Measurements from ENCODE around the gene GRHL1. TPM values are rescaled to one million over a fixed set of nuclear protein-coding genes. Genes with fewer than 3 reads are reported as not detected.

GRHL1 gene
- total RNA-seq, 1 experiment from 2014 or later: 2.7 TPM

DNA sequence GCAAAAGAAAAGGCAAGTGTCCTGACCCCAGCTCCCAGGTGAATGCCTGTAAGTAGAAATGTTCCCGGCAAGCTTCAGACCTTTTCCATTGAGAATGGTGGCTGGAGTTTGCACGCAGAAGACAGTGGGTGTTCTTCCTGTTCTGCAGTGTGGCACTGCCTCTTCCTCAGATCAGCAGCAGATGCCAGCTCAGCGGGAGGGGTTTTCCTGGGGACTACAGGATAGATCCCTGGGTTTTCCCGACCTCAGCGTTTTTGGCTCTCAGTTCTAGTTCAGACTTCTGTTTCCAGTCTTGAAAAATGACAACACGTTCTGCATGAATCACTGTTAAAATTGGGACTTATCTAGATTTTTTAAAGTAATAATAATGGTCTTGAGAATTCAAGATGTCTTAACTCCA lies 39.2 kb downstream of the GRHL1 start:
- CTCF ChIA-PET: interaction anchor here (1.0 to 1.3 kb wide), 3 partner anchors 32 to 147 kb away, joined by 3 read pairs; partner anchors contain the start of gene TAF1B
- TF ChIP-seq FOXJ3 (CRISPR knock-in tag; IDR thresholded peaks at IDR 0.05; ENCODE audit: borderline replicate concordance): no peak
- TF ChIP-seq, protein P1, sequence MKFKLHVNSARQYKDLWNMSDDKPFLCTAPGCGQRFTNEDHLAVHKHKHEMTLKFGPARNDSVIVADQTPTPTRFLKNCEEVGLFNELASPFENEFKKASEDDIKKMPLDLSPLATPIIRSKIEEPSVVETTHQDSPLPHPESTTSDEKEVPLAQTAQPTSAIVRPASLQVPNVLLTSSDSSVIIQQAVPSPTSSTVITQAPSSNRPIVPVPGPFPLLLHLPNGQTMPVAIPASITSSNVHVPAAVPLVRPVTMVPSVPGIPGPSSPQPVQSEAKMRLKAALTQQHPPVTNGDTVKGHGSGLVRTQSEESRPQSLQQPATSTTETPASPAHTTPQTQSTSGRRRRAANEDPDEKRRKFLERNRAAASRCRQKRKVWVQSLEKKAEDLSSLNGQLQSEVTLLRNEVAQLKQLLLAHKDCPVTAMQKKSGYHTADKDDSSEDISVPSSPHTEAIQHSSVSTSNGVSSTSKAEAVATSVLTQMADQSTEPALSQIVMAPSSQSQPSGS (CRISPR knock-in tag; IDR thresholded peaks at IDR 0.05; ENCODE audit: borderline replicate concordance, low read depth): no peak
- TF ChIP-seq, protein P2, sequence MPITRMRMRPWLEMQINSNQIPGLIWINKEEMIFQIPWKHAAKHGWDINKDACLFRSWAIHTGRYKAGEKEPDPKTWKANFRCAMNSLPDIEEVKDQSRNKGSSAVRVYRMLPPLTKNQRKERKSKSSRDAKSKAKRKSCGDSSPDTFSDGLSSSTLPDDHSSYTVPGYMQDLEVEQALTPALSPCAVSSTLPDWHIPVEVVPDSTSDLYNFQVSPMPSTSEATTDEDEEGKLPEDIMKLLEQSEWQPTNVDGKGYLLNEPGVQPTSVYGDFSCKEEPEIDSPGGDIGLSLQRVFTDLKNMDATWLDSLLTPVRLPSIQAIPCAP (CRISPR knock-in tag; IDR thresholded peaks at IDR 0.05): no peak
- TF ChIP-seq ZNF232 (CRISPR knock-in tag; IDR thresholded peaks at IDR 0.05): no peak
- TF ChIP-seq SP1 (CRISPR knock-in tag; conservative IDR thresholded peaks at IDR 0.05): no peak
- TF ChIP-seq, protein P3, sequence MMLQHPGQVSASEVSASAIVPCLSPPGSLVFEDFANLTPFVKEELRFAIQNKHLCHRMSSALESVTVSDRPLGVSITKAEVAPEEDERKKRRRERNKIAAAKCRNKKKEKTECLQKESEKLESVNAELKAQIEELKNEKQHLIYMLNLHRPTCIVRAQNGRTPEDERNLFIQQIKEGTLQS (CRISPR knock-in tag; conservative IDR thresholded peaks at IDR 0.05): no peak
- Mint-ChIP-seq H3K36me3 (no peaks in the 10 kb centered on the region), H3K27ac (no peak overlapping the region), H3K4me1 (peaks cover 6% of the 10 kb centered on the region; the same call in 1 of the 2 replicates), H3K27me3 (ENCODE audit: low read depth) (no peaks in the 10 kb centered on the region), H3K9me3 (no peaks in the 10 kb centered on the region), H3K4me3 (no peak overlapping the region)
- DNase-seq (ENCODE audit: low spot score) (no peak), ATAC-seq (peak; percentile 67)
- POLR2A ChIA-PET: no interaction called here

DNA sequence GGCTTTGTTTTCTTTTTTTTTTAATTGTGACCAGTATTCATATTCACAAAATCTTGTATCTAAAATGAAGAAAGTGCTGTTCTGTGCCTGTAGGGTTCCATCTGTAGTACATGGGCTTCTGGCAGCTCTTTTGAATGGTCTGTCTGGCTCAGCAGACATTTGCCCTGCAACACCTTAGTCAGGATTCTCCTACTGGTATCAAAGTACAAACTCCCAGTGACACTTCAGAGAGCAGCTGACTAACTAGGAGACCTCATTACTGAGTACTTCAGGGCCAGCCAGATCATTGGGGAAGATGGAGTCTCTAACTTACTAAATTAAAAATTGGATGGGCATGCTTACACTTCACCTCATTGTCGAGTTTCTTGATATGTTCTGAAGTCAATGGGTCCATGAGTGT lies 39.7 kb downstream of the GRHL1 start:
- Mint-ChIP-seq H3K4me1 (peaks cover 6% of the 10 kb centered on the region; the same call in 1 of the 2 replicates), H3K4me3 (no peak overlapping the region), H3K9me3 (no peaks in the 10 kb centered on the region), H3K36me3 (no peaks in the 10 kb centered on the region), H3K27ac (no peak overlapping the region), H3K27me3 (ENCODE audit: low read depth) (no peaks in the 10 kb centered on the region)
- ChIA-PET POLR2A (no interaction called here), CTCF (interaction anchor here (1.0 kb wide), 2 partner anchors 32 to 45 kb away, joined by 3 read pairs; no protein-coding TSS in a partner anchor)
- ATAC-seq (no peak), DNase-seq (ENCODE audit: low spot score) (no peak)
- TF ChIP-seq MXD4 (CRISPR knock-in tag; IDR thresholded peaks at IDR 0.05; ENCODE audit: borderline replicate concordance): no peak
- TF ChIP-seq MYBL2 (CRISPR knock-in tag; IDR thresholded peaks at IDR 0.05): no peak
- no peak for TF ChIP-seq ZNF423 (CRISPR knock-in tag; IDR thresholded peaks at IDR 0.05)
- TF ChIP-seq, protein P4, sequence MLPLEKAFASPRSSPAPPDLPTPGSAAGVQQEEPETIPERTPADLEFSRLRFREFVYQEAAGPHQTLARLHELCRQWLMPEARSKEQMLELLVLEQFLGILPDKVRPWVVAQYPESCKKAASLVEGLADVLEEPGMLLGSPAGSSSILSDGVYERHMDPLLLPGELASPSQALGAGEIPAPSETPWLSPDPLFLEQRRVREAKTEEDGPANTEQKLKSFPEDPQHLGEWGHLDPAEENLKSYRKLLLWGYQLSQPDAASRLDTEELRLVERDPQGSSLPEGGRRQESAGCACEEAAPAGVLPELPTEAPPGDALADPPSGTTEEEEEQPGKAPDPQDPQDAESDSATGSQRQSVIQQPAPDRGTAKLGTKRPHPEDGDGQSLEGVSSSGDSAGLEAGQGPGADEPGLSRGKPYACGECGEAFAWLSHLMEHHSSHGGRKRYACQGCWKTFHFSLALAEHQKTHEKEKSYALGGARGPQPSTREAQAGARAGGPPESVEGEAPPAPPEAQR (CRISPR knock-in tag; IDR thresholded peaks at IDR 0.05): no peak

DNA sequence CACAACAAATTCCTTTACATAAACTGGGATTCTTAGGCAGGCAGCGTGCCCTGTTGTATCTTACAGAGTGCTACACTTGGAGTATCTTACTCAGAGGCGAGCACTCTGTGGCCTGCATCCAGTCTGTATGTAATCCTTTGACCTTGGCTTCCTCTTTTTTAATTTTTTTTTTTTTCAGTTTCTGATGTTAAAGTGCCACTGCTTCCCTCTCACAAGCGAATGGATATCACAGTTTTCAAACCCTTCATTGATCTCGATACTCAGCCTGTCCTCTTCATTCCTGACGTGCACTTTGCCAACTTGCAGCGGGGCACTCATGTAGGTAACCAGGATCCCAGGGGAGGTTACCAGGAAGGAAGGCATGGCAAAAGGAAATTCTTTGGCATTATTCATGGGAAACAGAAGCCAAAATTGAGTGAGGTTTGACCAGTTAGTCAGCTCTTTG lies 40.4 kb downstream of the GRHL1 start:
- peaks cover 6% of the 10 kb centered on the region; the same call in 1 of the 2 replicates for H3K4me1 Mint-ChIP-seq
- ChIA-PET POLR2A (no interaction called here), CTCF (interaction anchor here (0.9 kb wide), 1 partner anchor 8 kb away, joined by 3 read pairs; no protein-coding TSS in a partner anchor)
- no peak for DNase-seq (ENCODE audit: low spot score)
- H3K27ac Mint-ChIP-seq: no peak overlapping the region
- no peaks in the 10 kb centered on the region for H3K27me3 Mint-ChIP-seq (ENCODE audit: low read depth)
- H3K9me3 Mint-ChIP-seq: no peaks in the 10 kb centered on the region
- ATAC-seq: no peak
- no peak overlapping the region for H3K4me3 Mint-ChIP-seq
- no peaks in the 10 kb centered on the region for H3K36me3 Mint-ChIP-seq
- no peak for TF ChIP-seq NFATC4 (CRISPR knock-in tag; IDR thresholded peaks at IDR 0.05)
- TF ChIP-seq ZNF671 (CRISPR knock-in tag; IDR thresholded peaks at IDR 0.05): no peak
- TF ChIP-seq TEAD1 (CRISPR knock-in tag; IDR thresholded peaks at IDR 0.05): no peak
- TF ChIP-seq, protein P5, sequence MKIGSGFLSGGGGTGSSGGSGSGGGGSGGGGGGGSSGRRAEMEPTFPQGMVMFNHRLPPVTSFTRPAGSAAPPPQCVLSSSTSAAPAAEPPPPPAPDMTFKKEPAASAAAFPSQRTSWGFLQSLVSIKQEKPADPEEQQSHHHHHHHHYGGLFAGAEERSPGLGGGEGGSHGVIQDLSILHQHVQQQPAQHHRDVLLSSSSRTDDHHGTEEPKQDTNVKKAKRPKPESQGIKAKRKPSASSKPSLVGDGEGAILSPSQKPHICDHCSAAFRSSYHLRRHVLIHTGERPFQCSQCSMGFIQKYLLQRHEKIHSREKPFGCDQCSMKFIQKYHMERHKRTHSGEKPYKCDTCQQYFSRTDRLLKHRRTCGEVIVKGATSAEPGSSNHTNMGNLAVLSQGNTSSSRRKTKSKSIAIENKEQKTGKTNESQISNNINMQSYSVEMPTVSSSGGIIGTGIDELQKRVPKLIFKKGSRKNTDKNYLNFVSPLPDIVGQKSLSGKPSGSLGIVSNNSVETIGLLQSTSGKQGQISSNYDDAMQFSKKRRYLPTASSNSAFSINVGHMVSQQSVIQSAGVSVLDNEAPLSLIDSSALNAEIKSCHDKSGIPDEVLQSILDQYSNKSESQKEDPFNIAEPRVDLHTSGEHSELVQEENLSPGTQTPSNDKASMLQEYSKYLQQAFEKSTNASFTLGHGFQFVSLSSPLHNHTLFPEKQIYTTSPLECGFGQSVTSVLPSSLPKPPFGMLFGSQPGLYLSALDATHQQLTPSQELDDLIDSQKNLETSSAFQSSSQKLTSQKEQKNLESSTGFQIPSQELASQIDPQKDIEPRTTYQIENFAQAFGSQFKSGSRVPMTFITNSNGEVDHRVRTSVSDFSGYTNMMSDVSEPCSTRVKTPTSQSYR (CRISPR knock-in tag; IDR thresholded peaks at IDR 0.05): no peak
- no peak for TF ChIP-seq HMGA2 (CRISPR knock-in tag; IDR thresholded peaks at IDR 0.05)
- no peak for TF ChIP-seq OVOL2 (CRISPR knock-in tag; IDR thresholded peaks at IDR 0.05; ENCODE audit: borderline replicate concordance)
- no peak for TF ChIP-seq ZBTB21 (CRISPR knock-in tag; IDR thresholded peaks at IDR 0.05; ENCODE audit: borderline replicate concordance)
- TF ChIP-seq, protein P6, sequence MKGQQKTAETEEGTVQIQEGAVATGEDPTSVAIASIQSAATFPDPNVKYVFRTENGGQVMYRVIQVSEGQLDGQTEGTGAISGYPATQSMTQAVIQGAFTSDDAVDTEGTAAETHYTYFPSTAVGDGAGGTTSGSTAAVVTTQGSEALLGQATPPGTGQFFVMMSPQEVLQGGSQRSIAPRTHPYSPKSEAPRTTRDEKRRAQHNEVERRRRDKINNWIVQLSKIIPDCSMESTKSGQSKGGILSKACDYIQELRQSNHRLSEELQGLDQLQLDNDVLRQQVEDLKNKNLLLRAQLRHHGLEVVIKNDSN (CRISPR knock-in tag; IDR thresholded peaks at IDR 0.05): no peak
- no peak for TF ChIP-seq JUN (CRISPR knock-in tag; IDR thresholded peaks at IDR 0.05)
- no peak for TF ChIP-seq ZNF219 (CRISPR knock-in tag; IDR thresholded peaks at IDR 0.05; ENCODE audit: borderline replicate concordance)
- TF ChIP-seq RORB (CRISPR knock-in tag; IDR thresholded peaks at IDR 0.05): no peak
- TF ChIP-seq CBFB (CRISPR knock-in tag; IDR thresholded peaks at IDR 0.05; ENCODE audit: low read depth): no peak
- no peak for TF ChIP-seq ZNF416 (CRISPR knock-in tag; IDR thresholded peaks at IDR 0.05)
- TF ChIP-seq ZNF232 (CRISPR knock-in tag; IDR thresholded peaks at IDR 0.05): no peak
